Activated T-helper 1 cell treated with anti-CD3 and anti-CD28 coated beads, Interleukin-12 subunit alpha, Interleukin-12 subunit beta, Interleukin-2, Interleukin-4 antibody, amounts not matched to agents 30 ng/mL and 10 ng/mL and 1 ng/mL, durations not matched to agents 14 hours and 24 hours and 36 hours (primary cell): ENCODE measurements around the gene BAIAP3. TPM values are rescaled to one million over a fixed set of nuclear protein-coding genes. Genes with fewer than 3 reads are reported as not detected.

Source experiments
- DNase-seq: peaks from one replicate; pipeline ENCODE4 v3.0.0; 2021; ENCODE audit warnings: low spot score
- H3K27ac Mint-ChIP-seq: one replicate; pipeline ENCODE4 v1.8.0; 2021; ENCODE audit warnings: mild to moderate bottlenecking, mixed read lengths
- H3K27me3 Mint-ChIP-seq: one replicate; pipeline ENCODE4 v1.8.0; 2022; ENCODE audit warnings: mild to moderate bottlenecking, moderate library complexity, mixed read lengths; ENCODE audit not compliant: insufficient read depth
- H3K36me3 Mint-ChIP-seq: one replicate; pipeline ENCODE4 v1.8.0; 2021; ENCODE audit warnings: low read depth, mixed read lengths
- H3K4me1 Mint-ChIP-seq: one replicate; pipeline ENCODE4 v1.8.0; 2021; ENCODE audit warnings: low read depth, mixed read lengths
- H3K4me3 Mint-ChIP-seq: one replicate; pipeline ENCODE4 v1.8.0; 2021; ENCODE audit warnings: mild to moderate bottlenecking, moderate library complexity, mixed read lengths
- H3K9me3 Mint-ChIP-seq: one replicate; pipeline ENCODE4 v1.8.0; 2021; ENCODE audit warnings: mixed read lengths
- intact Hi-C: fragments of 100-400 bp; cut with micrococcal nuclease; formaldehyde crosslinking; loops from one replicate; pipeline ENCODE4 v1.15.1; 2024
- total RNA-seq: library from RNA; stranded (reverse); gene quantifications from 2 replicates; pipeline ENCODE4 v1.2.3, GENCODE V29; 2022

The BAIAP3 gene
- total RNA-seq, 1 donor from 2014 or later: 0.18 TPM

GRCh38 chr16:1335211-1335971 lies 1.9 kb downstream of the BAIAP3 start:
- Mint-ChIP-seq H3K4me3 (no peak overlapping the region), H3K4me1 (peaks cover 6% of the 10 kb centered on the region), H3K36me3 (no peaks in the 10 kb centered on the region), H3K9me3 (no peaks in the 10 kb centered on the region), H3K27ac (no peak overlapping the region), H3K27me3 (peaks cover 29% of the 10 kb centered on the region)
- intact Hi-C loops: no loop called here
- no peak for DNase-seq

GRCh38 chr16:1335996-1336395 lies 2.6 kb downstream of the BAIAP3 start:
- Mint-ChIP-seq H3K4me1 (peaks cover 6% of the 10 kb centered on the region), H3K27ac (no peak overlapping the region), H3K9me3 (no peaks in the 10 kb centered on the region), H3K4me3 (no peak overlapping the region), H3K36me3 (no peaks in the 10 kb centered on the region), H3K27me3 (peaks cover 29% of the 10 kb centered on the region)
- DNase-seq: no peak
- intact Hi-C loops: no loop called here

GRCh38 chr16:1336619-1337018 lies 3.2 kb downstream of the BAIAP3 start:
- no peak overlapping the region for H3K4me3 Mint-ChIP-seq
- H3K27ac Mint-ChIP-seq: no peak overlapping the region
- no peak for DNase-seq
- peaks cover 26% of the 10 kb centered on the region for H3K27me3 Mint-ChIP-seq
- no peaks in the 10 kb centered on the region for H3K36me3 Mint-ChIP-seq
- intact Hi-C loops: no loop called here
- H3K4me1 Mint-ChIP-seq: peaks cover 1% of the 10 kb centered on the region
- no peaks in the 10 kb centered on the region for H3K9me3 Mint-ChIP-seq

GRCh38 chr16:1337486-1337885 lies 4.0 kb downstream of the BAIAP3 start:
- H3K4me1 Mint-ChIP-seq: peaks cover 5% of the 10 kb centered on the region
- H3K9me3 Mint-ChIP-seq: no peaks in the 10 kb centered on the region
- H3K27me3 Mint-ChIP-seq: peaks cover 19% of the 10 kb centered on the region
- no peak overlapping the region for H3K27ac Mint-ChIP-seq
- H3K36me3 Mint-ChIP-seq: no peaks in the 10 kb centered on the region
- intact Hi-C loops: no loop called here
- no peak overlapping the region for H3K4me3 Mint-ChIP-seq
- DNase-seq: no peak

- intact Hi-C loops: no loop called here
- no peak for DNase-seq
- Mint-ChIP-seq H3K36me3 (no peaks in the 10 kb centered on the region), H3K4me3 (no peak overlapping the region), H3K9me3 (no peaks in the 10 kb centered on the region), H3K4me1 (peaks cover 13% of the 10 kb centered on the region), H3K27ac (no peak overlapping the region), H3K27me3 (peaks cover 18% of the 10 kb centered on the region)
Measured at GRCh38 chr16:1338119-1338730, 4.8 kb downstream of the BAIAP3 start.

- Mint-ChIP-seq H3K27me3 (peaks cover 18% of the 10 kb centered on the region), H3K9me3 (no peaks in the 10 kb centered on the region)
- intact Hi-C loops: no loop called here
Measured at GRCh38 chr16:1338855-1339675, 5.6 kb downstream of the BAIAP3 start.

GRCh38 chr16:1340730-1341494 lies 7.5 kb downstream of the BAIAP3 start:
- H3K4me3 Mint-ChIP-seq: no peak overlapping the region
- intact Hi-C loops: no loop called here
- no peak for DNase-seq
- peaks cover 8% of the 10 kb centered on the region for H3K27me3 Mint-ChIP-seq
- H3K27ac Mint-ChIP-seq: no peak overlapping the region
- peaks cover 15% of the 10 kb centered on the region for H3K4me1 Mint-ChIP-seq
- no peaks in the 10 kb centered on the region for H3K9me3 Mint-ChIP-seq
- no peaks in the 10 kb centered on the region for H3K36me3 Mint-ChIP-seq

More at GRCh38 chr16:1338855-1339675, 5.6 kb downstream of the BAIAP3 start:
- no peak overlapping the region for H3K4me3 Mint-ChIP-seq
- peaks cover 15% of the 10 kb centered on the region for H3K4me1 Mint-ChIP-seq
- DNase-seq: no peak
- H3K36me3 Mint-ChIP-seq: no peaks in the 10 kb centered on the region
- H3K27ac Mint-ChIP-seq: no peak overlapping the region

GRCh38 chr16:1341495-1342420 lies 8.3 kb downstream of the BAIAP3 start:
- no peaks in the 10 kb centered on the region for H3K36me3 Mint-ChIP-seq
- H3K27ac Mint-ChIP-seq: no peak overlapping the region
- intact Hi-C loops: loop anchor here (2.0 kb wide), 2 partner anchors 37 to 79 kb away; partner anchors contain the start of gene UQCC4
- H3K27me3 Mint-ChIP-seq: peaks cover 3% of the 10 kb centered on the region
- H3K4me3 Mint-ChIP-seq: peak overlapping the region; percentile 45
- no peak for DNase-seq
- H3K9me3 Mint-ChIP-seq: no peaks in the 10 kb centered on the region
- peaks cover 15% of the 10 kb centered on the region for H3K4me1 Mint-ChIP-seq

- peaks cover 2% of the 10 kb centered on the region for H3K27me3 Mint-ChIP-seq
- peaks cover 15% of the 10 kb centered on the region for H3K4me1 Mint-ChIP-seq
- intact Hi-C loops: loop anchor here (1.0 to 2.0 kb wide), 4 partner anchors 9 to 78 kb away; partner anchors contain the start of genes GNPTG, TSR3 and UQCC4
- H3K9me3 Mint-ChIP-seq: no peaks in the 10 kb centered on the region
- H3K4me3 Mint-ChIP-seq: peak overlapping the region; percentile 45
- peak; percentile 89 for DNase-seq
- H3K36me3 Mint-ChIP-seq: no peaks in the 10 kb centered on the region
- peak overlapping the region; percentile 18 for H3K27ac Mint-ChIP-seq
Measured at GRCh38 chr16:1342526-1343427, 9.3 kb downstream of the BAIAP3 start.

- peak overlapping the region; percentile 45 for H3K4me3 Mint-ChIP-seq
- no peaks in the 10 kb centered on the region for H3K9me3 Mint-ChIP-seq
- peaks cover 3% of the 10 kb centered on the region for H3K27me3 Mint-ChIP-seq
- intact Hi-C loops: loop anchor here (1.0 to 2.0 kb wide), 4 partner anchors 8 to 77 kb away; partner anchors contain the start of genes GNPTG, TSR3 and UQCC4
- H3K27ac Mint-ChIP-seq: peak overlapping the region; percentile 18
- no peaks in the 10 kb centered on the region for H3K36me3 Mint-ChIP-seq
- peaks cover 15% of the 10 kb centered on the region for H3K4me1 Mint-ChIP-seq
- no peak for DNase-seq
Measured at GRCh38 chr16:1343428-1344242, 10.2 kb downstream of the BAIAP3 start.
